ENCODE measurements around the gene TMX4. TPM values are rescaled to one million over a fixed set of nuclear protein-coding genes. Genes with fewer than 3 reads are reported as not detected.
"Not testable (repeated sequence)": the region's sequence is repeated elsewhere in the genome, so short reads cannot be mapped to it uniquely, and the experiment has no call there.

Gene TMX4
- total and polyA plus RNA-seq, 7 donors, result 3.0 to 93.8 (median 63.4) TPM

GRCh38 chr20:8039042-8039441 is 19.5 kb upstream of the TMX4 start:
- Histone ChIP-seq H3K27ac (no peak overlapping the region), H3K4me3 (no peak overlapping the region), H3K27me3 (no peaks in the 10 kb centered on the region), H3K9me3 (no peaks in the 10 kb centered on the region), H3K36me3 (no peaks in the 10 kb centered on the region), H3K4me1 (no peaks in the 10 kb centered on the region)
- WGBS, 2 donors, result 36 to 76% methylated on average over 2 of the region's 2 CpGs
- no peak for DNase-seq
- TF ChIP-seq POLR2AphosphoS5 (IDR thresholded peaks at IDR 0.05) (no peak), EP300 (IDR thresholded peaks at IDR 0.05) (no peak), POLR2A (IDR thresholded peaks at IDR 0.05) (no peak)
- TF ChIP-seq, protein P1, sequence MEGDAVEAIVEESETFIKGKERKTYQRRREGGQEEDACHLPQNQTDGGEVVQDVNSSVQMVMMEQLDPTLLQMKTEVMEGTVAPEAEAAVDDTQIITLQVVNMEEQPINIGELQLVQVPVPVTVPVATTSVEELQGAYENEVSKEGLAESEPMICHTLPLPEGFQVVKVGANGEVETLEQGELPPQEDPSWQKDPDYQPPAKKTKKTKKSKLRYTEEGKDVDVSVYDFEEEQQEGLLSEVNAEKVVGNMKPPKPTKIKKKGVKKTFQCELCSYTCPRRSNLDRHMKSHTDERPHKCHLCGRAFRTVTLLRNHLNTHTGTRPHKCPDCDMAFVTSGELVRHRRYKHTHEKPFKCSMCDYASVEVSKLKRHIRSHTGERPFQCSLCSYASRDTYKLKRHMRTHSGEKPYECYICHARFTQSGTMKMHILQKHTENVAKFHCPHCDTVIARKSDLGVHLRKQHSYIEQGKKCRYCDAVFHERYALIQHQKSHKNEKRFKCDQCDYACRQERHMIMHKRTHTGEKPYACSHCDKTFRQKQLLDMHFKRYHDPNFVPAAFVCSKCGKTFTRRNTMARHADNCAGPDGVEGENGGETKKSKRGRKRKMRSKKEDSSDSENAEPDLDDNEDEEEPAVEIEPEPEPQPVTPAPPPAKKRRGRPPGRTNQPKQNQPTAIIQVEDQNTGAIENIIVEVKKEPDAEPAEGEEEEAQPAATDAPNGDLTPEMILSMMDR (IDR thresholded peaks at IDR 0.05), result no peak
- intact Hi-C loops (cut with DNase I), result no loop called here

GRCh38 chr20:8036771-8037170 is 17.2 kb upstream of the TMX4 start:
- no peaks in the 10 kb centered on the region for H3K9me3 ChIP-seq

DNA sequence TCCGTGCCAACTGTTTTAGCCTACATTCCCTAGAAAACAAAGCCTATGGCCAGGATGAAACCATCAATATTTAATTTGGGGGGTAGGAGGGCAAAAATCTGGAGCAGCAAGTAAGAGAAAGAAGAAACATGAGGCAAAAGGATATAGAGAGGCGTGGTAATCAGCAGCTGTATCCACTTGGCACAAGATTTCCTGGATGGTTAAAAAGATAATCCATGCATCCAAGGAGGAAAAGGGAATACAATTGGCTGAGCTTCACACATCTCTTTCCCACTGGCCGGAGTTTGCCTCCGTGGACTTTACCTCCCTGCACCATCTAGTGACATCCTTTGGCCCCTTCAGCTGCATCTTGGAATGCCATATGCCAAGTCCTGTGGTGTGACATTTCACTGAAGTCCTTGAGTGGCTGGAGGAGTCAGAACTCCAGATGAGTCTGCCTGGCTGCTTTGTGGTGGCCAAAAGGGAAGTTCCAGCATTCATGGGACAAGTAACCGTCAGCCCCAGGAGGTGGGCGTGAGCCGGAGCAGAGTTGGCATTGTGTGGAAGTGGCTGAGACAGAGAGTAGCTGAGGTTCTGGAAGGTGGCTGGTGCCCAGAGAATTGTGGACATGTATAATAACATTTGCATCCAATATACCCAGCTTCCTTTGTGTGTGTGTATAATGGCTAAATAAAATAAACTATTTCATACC is 13.7 kb upstream of the TMX4 start:
- intact Hi-C loops (cut with DNase I), result no loop called here
- no peaks in the 10 kb centered on the region for H3K9me3 ChIP-seq
- TF ChIP-seq, protein P1 (IDR thresholded peaks at IDR 0.05), result no peak
- TF ChIP-seq EP300 (IDR thresholded peaks at IDR 0.05) (no peak), POLR2AphosphoS5 (IDR thresholded peaks at IDR 0.05) (no peak), POLR2A (IDR thresholded peaks at IDR 0.05) (no peak)
- no peak overlapping the region for H3K27ac ChIP-seq
- no peak for DNase-seq
- no peaks in the 10 kb centered on the region for H3K4me1 ChIP-seq
- no peak overlapping the region for H3K4me3 ChIP-seq
- 85 to 87% methylated on average over 7 of the region's 7 CpGs for WGBS, 2 donors
- H3K36me3 ChIP-seq, result no peaks in the 10 kb centered on the region
- H3K27me3 ChIP-seq, result no peaks in the 10 kb centered on the region

More at GRCh38 chr20:8036771-8037170, 17.2 kb upstream of the TMX4 start:
- no peaks in the 10 kb centered on the region for H3K4me1 ChIP-seq
- no peak overlapping the region for H3K4me3 ChIP-seq
- TF ChIP-seq EP300 (IDR thresholded peaks at IDR 0.05) (no peak), POLR2A (IDR thresholded peaks at IDR 0.05) (no peak), POLR2AphosphoS5 (IDR thresholded peaks at IDR 0.05) (no peak)
- TF ChIP-seq, protein P1 (IDR thresholded peaks at IDR 0.05), result no peak
- 74 to 86% methylated on average over 2 of the region's 2 CpGs for WGBS, 2 donors
- DNase-seq, result no peak
- intact Hi-C loops (cut with DNase I), result no loop called here
- H3K36me3 ChIP-seq, result no peaks in the 10 kb centered on the region
- H3K27ac ChIP-seq, result no peak overlapping the region
- H3K27me3 ChIP-seq, result no peaks in the 10 kb centered on the region

GRCh38 chr20:8032499-8032898 is 12.9 kb upstream of the TMX4 start:
- no peaks in the 10 kb centered on the region for H3K36me3 ChIP-seq
- no peak for DNase-seq
- H3K9me3 ChIP-seq, result no peaks in the 10 kb centered on the region
- H3K27me3 ChIP-seq, result no peaks in the 10 kb centered on the region
- no peak overlapping the region for H3K27ac ChIP-seq
- H3K4me1 ChIP-seq, result no peaks in the 10 kb centered on the region
- no peak overlapping the region for H3K4me3 ChIP-seq
- 70 to 91% methylated on average over 2 of the region's 2 CpGs for WGBS, 2 donors
- intact Hi-C loops (cut with DNase I), result no loop called here
- TF ChIP-seq EP300 (IDR thresholded peaks at IDR 0.05) (no peak), POLR2AphosphoS5 (IDR thresholded peaks at IDR 0.05) (no peak), POLR2A (IDR thresholded peaks at IDR 0.05) (no peak)
- TF ChIP-seq, protein P1 (IDR thresholded peaks at IDR 0.05), result no peak

DNA sequence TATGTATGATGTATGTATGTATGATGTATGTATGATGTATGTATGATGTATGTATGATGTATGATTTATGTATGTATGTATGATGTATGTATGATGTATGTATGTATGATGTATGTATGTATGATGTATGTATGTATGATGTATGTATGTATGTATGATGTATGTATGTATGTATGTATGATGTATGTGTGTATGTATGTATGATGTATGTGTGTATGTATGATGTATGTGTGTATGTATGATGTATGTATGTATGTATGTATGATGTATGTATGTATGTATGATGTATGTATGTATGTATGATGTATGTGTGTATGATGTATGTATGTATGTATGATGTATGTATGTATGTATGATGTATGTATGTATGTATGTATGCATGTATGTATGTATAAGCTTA is 12.0 kb upstream of the TMX4 start:
- H3K4me1 ChIP-seq; H3K27ac ChIP-seq; H3K27me3 ChIP-seq; DNase-seq; H3K4me3 ChIP-seq; intact Hi-C loops (cut with DNase I); H3K9me3 ChIP-seq; H3K36me3 ChIP-seq: not testable (repeated sequence)
